ENCODE measurements around the gene SMURF1. TPM values are rescaled to one million over a fixed set of nuclear protein-coding genes. Genes with fewer than 3 reads are reported as not detected.

The SMURF1 gene
- total and polyA plus RNA-seq, 2 of the 8 experiments (the other 6 are each of a cell fraction or from before 2014, with no cell fraction given) = 9.6 to 24.5 TPM

- TF ChIP-seq, protein P1, sequence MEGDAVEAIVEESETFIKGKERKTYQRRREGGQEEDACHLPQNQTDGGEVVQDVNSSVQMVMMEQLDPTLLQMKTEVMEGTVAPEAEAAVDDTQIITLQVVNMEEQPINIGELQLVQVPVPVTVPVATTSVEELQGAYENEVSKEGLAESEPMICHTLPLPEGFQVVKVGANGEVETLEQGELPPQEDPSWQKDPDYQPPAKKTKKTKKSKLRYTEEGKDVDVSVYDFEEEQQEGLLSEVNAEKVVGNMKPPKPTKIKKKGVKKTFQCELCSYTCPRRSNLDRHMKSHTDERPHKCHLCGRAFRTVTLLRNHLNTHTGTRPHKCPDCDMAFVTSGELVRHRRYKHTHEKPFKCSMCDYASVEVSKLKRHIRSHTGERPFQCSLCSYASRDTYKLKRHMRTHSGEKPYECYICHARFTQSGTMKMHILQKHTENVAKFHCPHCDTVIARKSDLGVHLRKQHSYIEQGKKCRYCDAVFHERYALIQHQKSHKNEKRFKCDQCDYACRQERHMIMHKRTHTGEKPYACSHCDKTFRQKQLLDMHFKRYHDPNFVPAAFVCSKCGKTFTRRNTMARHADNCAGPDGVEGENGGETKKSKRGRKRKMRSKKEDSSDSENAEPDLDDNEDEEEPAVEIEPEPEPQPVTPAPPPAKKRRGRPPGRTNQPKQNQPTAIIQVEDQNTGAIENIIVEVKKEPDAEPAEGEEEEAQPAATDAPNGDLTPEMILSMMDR (IDR thresholded peaks at IDR 0.05; ENCODE audit: control extremely low read depth in 1 of 3, insufficient read depth in 1 of 3, low read depth in 1 of 3, low read length in 3 of 3) = no peak
- TF ChIP-seq TCF12 (IDR thresholded peaks at IDR 0.05; ENCODE audit: low read depth, low read length) (no peak), NANOG (IDR thresholded peaks at IDR 0.05; ENCODE audit: insufficient read depth, low read depth, low read length, poor library complexity, severe bottlenecking) (no peak), CHD7 (IDR thresholded peaks at IDR 0.05; ENCODE audit: insufficient replicate concordance, low read length) (no peak), BRCA1 (IDR thresholded peaks at IDR 0.05; ENCODE audit: low read depth, low read length) (no peak)
Measured at GRCh38 chr7:99028261-99028973, 115.5 kb downstream of the SMURF1 start (continued).

Measured in H1 (cell line).